HG03196 (cell line): ENCODE results near the gene PPRC1.
"Not testable (repeated sequence)": the region's sequence is repeated elsewhere in the genome, so short reads cannot be mapped to it uniquely, and the experiment has no call there.

Experiments used
- ATAC-seq: cut with Tn5 transposase; IDR thresholded peaks from one replicate; pipeline ENCODE4 v1.9.1; 2021; ENCODE audit not compliant: unreplicated experiment

PPRC1 gene

DNA sequence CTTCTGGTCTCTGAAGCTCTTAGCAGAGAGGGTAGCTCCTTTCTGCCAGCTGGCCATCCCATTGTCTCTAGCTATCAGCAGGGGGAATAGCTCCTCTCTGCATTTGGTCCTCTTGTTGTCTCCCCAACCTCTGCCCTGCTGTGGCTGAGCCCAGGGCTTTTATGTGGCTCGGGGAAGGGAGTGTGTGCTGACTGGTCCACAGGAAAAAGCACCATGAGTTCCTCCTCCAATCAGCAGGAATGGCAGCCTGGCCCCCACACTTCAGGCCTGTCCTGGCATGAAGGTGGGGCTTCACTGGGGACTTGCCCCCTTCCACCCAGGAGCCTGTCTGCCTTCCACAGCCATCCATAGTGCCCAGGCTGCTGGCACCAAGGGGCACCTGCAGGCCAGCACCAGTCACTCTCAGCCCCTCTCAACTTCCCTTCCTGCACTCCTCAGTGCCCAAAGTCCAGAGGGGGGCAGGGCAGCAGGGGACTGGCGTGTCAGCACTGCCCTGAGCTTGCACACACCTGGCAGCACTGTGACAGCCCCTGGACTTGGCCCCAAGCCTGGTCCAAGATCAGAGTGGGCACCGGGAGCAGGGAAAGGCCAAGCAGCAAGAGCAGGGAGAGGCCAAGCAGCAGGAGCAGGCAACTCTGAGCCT lies 55.6 kb downstream of the PPRC1 start:
- no peak for ATAC-seq

DNA sequence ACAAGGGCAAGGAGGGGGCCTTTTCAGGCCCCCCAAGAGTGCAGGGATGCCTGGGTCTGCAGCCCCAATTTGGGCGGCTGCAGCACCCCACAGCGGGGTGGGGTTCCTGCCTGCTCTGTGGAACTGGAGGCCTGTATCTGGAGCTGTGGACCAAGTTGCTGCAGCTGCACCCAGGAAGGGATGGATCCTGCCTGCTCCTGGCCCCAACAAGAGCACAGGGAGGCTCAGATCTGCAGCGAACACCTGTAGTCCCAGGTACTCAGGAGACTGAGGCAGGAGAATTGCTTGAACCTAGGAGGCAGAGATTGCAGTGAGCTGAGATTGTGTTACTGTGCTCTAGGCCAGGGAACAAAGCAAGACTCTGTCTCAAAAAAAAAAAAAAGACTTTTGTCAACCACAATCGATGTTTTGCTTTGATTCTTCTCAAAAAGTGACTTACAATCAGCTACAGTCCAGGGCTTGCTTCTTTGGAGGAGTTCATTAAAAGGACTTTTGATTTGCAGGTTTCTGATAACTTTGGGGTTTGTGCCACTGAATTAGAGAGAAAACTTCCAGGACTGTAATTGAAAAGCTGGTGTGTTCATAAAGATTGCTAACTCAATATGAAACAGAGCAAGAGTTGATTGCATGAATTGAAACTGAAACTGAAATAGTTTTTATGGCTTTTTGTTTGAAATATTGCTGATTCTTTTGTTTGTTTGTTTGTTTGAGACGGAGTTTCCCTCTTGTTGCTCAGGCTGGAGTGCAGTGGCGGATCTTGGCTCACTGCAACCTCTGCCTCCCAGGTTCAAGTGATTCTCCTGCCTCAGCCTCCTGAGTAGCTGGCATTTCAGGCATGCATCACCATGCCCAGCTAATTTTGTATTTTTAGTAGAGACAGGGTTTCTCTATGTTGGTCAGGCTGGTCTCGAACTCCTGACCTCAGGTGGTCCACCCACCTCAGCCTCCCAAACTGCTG lies 56.4 kb downstream of the PPRC1 start:
- not testable (repeated sequence) for ATAC-seq

DNA sequence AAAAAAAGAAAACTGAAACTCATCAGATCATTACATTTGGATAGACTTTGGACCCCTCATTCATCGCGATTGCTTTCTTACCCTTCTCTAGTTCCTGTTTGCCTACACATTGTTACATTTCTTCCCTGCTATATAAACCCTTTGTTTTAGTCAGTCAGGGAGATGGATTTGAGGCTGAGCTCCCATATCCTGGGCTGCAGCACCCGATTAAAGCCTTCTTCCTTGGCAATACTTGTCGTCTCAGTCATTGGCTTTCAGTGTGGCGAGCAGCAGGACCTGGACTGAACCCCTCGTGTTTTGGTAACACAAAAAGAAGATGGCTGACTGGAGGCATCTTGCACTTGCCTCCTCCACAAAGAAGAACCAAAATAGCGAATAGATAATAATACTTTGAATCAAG lies 59.1 kb downstream of the PPRC1 start:
- ATAC-seq: no peak

DNA sequence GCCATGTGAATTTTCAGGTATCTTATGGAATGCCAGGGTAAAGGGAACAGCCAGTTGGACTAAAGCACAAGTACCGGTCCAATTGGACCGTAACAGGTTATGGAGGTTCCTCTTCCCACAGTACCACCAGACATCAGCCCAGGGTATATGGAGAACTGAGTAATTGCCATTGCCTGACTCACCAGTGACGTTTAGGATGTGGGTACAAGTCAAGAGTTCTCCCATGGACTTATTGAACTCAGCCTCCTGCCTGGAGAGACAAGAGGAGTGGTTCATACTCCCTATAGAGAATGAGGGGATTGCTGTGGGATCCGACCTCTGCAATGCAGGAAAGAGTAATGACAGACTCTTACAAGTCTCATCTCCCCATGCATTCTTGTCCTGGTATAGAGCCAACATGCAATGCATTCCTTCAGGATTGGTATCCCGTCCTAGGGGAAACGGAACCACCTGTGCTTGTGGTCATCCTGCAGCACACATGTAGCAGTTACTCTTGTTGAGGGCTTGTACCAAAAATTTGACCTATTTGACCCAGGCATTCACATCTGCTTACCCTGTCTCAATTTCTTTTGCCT lies 62.5 kb downstream of the PPRC1 start:
- no peak for ATAC-seq

GRCh38 chr10:102196893-102197292 lies 64.1 kb downstream of the PPRC1 start:
- no peak for ATAC-seq

DNA sequence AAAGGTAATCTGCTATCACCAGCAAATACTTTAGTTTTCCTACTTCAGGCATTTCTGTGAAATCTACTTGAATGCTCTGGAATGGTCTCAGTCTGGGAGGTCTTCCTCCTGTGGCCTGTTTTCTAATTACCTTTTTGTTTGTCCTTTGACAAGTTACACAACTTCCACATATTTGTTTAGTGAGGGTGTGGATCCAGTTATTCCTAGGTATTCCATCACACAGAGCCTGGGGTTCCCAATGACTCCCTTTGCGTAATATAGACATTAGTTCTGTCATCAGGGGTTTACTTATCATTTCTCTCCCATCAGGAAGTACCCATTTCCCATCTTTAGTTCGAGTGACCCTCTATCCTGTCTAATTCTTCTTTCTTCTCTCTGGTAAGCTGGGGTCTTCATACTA lies 65.2 kb downstream of the PPRC1 start:
- no peak for ATAC-seq
